HepG2 (cell line): ENCODE results near the gene MED12L. TPM values are rescaled to one million over a fixed set of nuclear protein-coding genes. Genes with fewer than 3 reads are reported as not detected.

ENCODE experiments used
- ATAC-seq: fragments of 200-7000 bp; cut with Tn5 transposase; 3 replicates; pipeline ENCODE4 v1.9.1; 2020; ENCODE audit warnings: mild to moderate bottlenecking, moderate library complexity
- BruUV-seq: library from RNA; stranded (reverse); fragments of 400-500 nt; replicated peaks from 2 replicates; lab custom pipeline; 2021; lab: Mats Ljungman, UMichigan
- CTCF ChIA-PET: fragments of 300-600 bp; formaldehyde crosslinking; extraction: SDS; loops from one replicate; lab custom pipeline; 2021; ENCODE audit warnings: low total read pairs, inconsistent platforms, low intra/inter-chr PET ratio; lab: Yijun Ruan, JAX
- POLR2A ChIA-PET: fragments of 350-600 bp; sonication (Branson Sonifier 250); formaldehyde crosslinking; loops from one replicate; lab custom pipeline; 2020; ENCODE audit warnings: antibody characterized with exemption, inconsistent platforms; lab: Yijun Ruan, JAX
- DNase-seq: peaks from one replicate; pipeline ENCODE4 v3.0.0-alpha.2; 2015; ENCODE audit warnings: low spot score
- FAIRE-seq: peaks from 3 replicates; lab custom pipeline; 2011; peaks lifted over from hg19 to GRCh38; lab: Jason Lieb, UNC
- H2AFZ ChIP-seq: one replicate; pipeline ENCODE4 v1.6.1; 2011; ENCODE audit warnings: low read length, inconsistent platforms
- H3K27ac ChIP-seq: fragments of 300-600 bp; 3 replicates; pipeline ENCODE4 v1.8.0; 2011; ENCODE audit warnings: mixed run types, mild to moderate bottlenecking, mixed read lengths, low read length, inconsistent platforms; ENCODE audit not compliant: insufficient read depth; ENCODE audit errors: extremely low read length
- H3K27me3 ChIP-seq, 2 experiments: fragments of 200-600 bp in 1 of 2; 2 replicates in 1 of 2; 3 replicates in 1 of 2; pipeline versions ENCODE4 v1.6.0 to v1.8.0; 2011; ENCODE audit warnings: low read length in 2 of 2, mild to moderate bottlenecking in 2 of 2, moderate library complexity in 2 of 2, inconsistent platforms in 1 of 2; ENCODE audit not compliant: insufficient read depth in 2 of 2, control insufficient read depth in 1 of 2
- H3K36me3 ChIP-seq, 2 experiments: fragments of 200-600 bp in 1 of 2; replicated peaks in 1 of 2; 2 replicates in 1 of 2; 3 replicates in 1 of 2; pipeline versions ENCODE4 v1.5.1 to v1.8.0; 2011; ENCODE audit warnings: low read length in 2 of 2, inconsistent platforms in 1 of 2; ENCODE audit not compliant: insufficient read depth in 2 of 2, control insufficient read depth in 1 of 2
- H3K4me1 ChIP-seq: 2 replicates; pipeline ENCODE4 v1.5.1; 2012; ENCODE audit warnings: low read length, inconsistent platforms; ENCODE audit not compliant: insufficient read depth
- H3K4me2 ChIP-seq: 2 replicates; pipeline ENCODE4 v1.6.0; 2011; ENCODE audit warnings: low read depth, low read length, inconsistent platforms
- H3K4me3 ChIP-seq, 3 experiments: fragments of 200-600 bp in 1 of 3; sonication (generic), shearing (Covaris generic) in 1 of 3; replicated peaks in 1 of 3; 2 replicates each; pipeline ENCODE4 v1.5.1; 2011 to 2016; ENCODE audit warnings: low read length in 3 of 3, inconsistent platforms in 2 of 3, low read depth in 2 of 3, mild to moderate bottlenecking in 2 of 3, control low read depth in 1 of 3, mixed read lengths in 1 of 3; ENCODE audit not compliant: insufficient read depth in 1 of 3
- H3K79me2 ChIP-seq: one replicate; pipeline ENCODE4 v1.6.1; 2011; ENCODE audit warnings: low read length, inconsistent platforms; ENCODE audit not compliant: insufficient read depth
- H3K9ac ChIP-seq: 2 replicates; pipeline ENCODE4 v1.6.0; 2011; ENCODE audit warnings: mild to moderate bottlenecking, low read depth, low read length, inconsistent platforms; ENCODE audit not compliant: insufficient read depth
- H3K9me3 ChIP-seq: 2 replicates; pipeline ENCODE4 v1.5.1; 2012; ENCODE audit warnings: mild to moderate bottlenecking, low read length
- H4K20me1 ChIP-seq: 2 replicates; pipeline ENCODE4 v1.6.0; 2011; ENCODE audit warnings: inconsistent platforms, mild to moderate bottlenecking, low read length, moderate library complexity; ENCODE audit not compliant: insufficient read depth
- CBFB ChIP-seq: sonication (generic); formaldehyde crosslinking; IDR thresholded peaks from 2 replicates; pipeline ENCODE4 v1.4.0; 2020; ENCODE audit warnings: missing genetic modification reagents
- CHD4 ChIP-seq: fragments of 200-600 bp; sonication (generic); IDR thresholded peaks from 2 replicates; pipeline ENCODE4 v1.7.0; 2017; ENCODE audit warnings: mild to moderate bottlenecking, low read length, borderline replicate concordance
- DZIP1 ChIP-seq: sonication (generic); formaldehyde crosslinking; IDR thresholded peaks from 2 replicates; pipeline ENCODE4 v1.5.0; 2020; ENCODE audit warnings: mild to moderate bottlenecking, missing genetic modification reagents
- ONECUT2 ChIP-seq: sonication (generic); formaldehyde crosslinking; IDR thresholded peaks from 2 replicates; pipeline ENCODE4 v1.4.0; 2020; ENCODE audit warnings: missing genetic modification reagents
- POLR2AphosphoS5 ChIP-seq: IDR thresholded peaks from 2 replicates; pipeline ENCODE4 v1.6.1; 2012; ENCODE audit warnings: low read depth, low read length
- REXO4 ChIP-seq: sonication (generic); formaldehyde crosslinking; IDR thresholded peaks from 2 replicates; pipeline ENCODE4 v1.8.0; 2022; ENCODE audit warnings: missing genetic modification reagents, mild to moderate bottlenecking, borderline replicate concordance
- SETDB1 ChIP-seq: sonication (generic); formaldehyde crosslinking; IDR thresholded peaks from 2 replicates; pipeline ENCODE4 v1.5.1; 2020; ENCODE audit warnings: missing genetic modification reagents, mild to moderate bottlenecking, borderline replicate concordance
- SOX5 ChIP-seq: IDR thresholded peaks from 2 replicates; pipeline ENCODE4 v1.6.1; 2016; ENCODE audit warnings: borderline replicate concordance
- SSRP1 ChIP-seq: IDR thresholded peaks from 2 replicates; pipeline ENCODE4 v1.6.1; 2016; ENCODE audit warnings: control low read depth
- ZBTB7B ChIP-seq: sonication (generic); formaldehyde crosslinking; IDR thresholded peaks from 2 replicates; pipeline ENCODE4 v1.4.0; 2020; ENCODE audit warnings: missing genetic modification reagents
- ZFP1 ChIP-seq: IDR thresholded peaks from 2 replicates; pipeline ENCODE4 v1.6.1; 2016
- ZNF180 ChIP-seq: sonication (generic); formaldehyde crosslinking; IDR thresholded peaks from 2 replicates; pipeline ENCODE4 v1.4.0; 2020; ENCODE audit warnings: low read depth, missing genetic modification reagents, borderline replicate concordance
- ZNF329 ChIP-seq: sonication (generic); formaldehyde crosslinking; IDR thresholded peaks from 2 replicates; pipeline ENCODE4 v1.9.0; 2021; ENCODE audit warnings: low read depth, mild to moderate bottlenecking, missing genetic modification reagents
- ZNF362 ChIP-seq: sonication (generic); formaldehyde crosslinking; IDR thresholded peaks from 2 replicates; pipeline ENCODE4 v1.4.0; 2020; ENCODE audit warnings: missing genetic modification reagents, mild to moderate bottlenecking, borderline replicate concordance
- ZSCAN22 ChIP-seq: sonication (generic); formaldehyde crosslinking; IDR thresholded peaks from 2 replicates; pipeline ENCODE4 v1.4.0; 2020; ENCODE audit warnings: mild to moderate bottlenecking, missing genetic modification reagents
- WGBS: methylation state at CpG from one replicate; pipeline ENCODE4 v1.1.6; 2017; ENCODE audit warnings: low lambda C conversion rate; 5-methylcytosine and 5-hydroxymethylcytosine counted together
- in situ Hi-C: cut with HindIII; loops from 2 replicates; pipeline ENCODE4 v1.10.0; 2017; ENCODE audit warnings: low pct_unique_long_range_greater_than_20kb; ENCODE audit not compliant: extremely low pct_ligation_motif_present
- intact Hi-C: fragments of 100-400 bp; cut with micrococcal nuclease; formaldehyde crosslinking; loops from one replicate; pipeline ENCODE4 v1.10.0; 2022; ENCODE audit not compliant: unreplicated experiment
- polyA plus RNA-seq, 8 experiments: library from polyadenylated mRNA; depleted of rRNA in 3 of 8; stranded (reverse) in 7 of 8; unstranded in 1 of 8; fragments of >200 nt; fragmentation: Illumina TruSeq in 4 of 8; extraction: Trizol in 4 of 8; gene quantifications; 2 replicates each; pipeline versions ENCODE4 v1.2.1 to v1.2.3, GENCODE V29; 2011 to 2016; ENCODE audit warnings: low read depth in 4 of 8, missing spikeins in 1 of 8, mixed read lengths in 1 of 8; ENCODE audit not compliant: insufficient read depth in 1 of 8
- total RNA-seq, 5 experiments: library from RNA; depleted of rRNA; stranded (reverse); fragments of >200 nt; fragmentation: Illumina TruSeq; extraction: Trizol; gene quantifications; 2 replicates each; pipeline ENCODE4 v1.2.3, GENCODE V29; 2016; ENCODE audit warnings: low read depth in 1 of 5

The MED12L gene
- total and polyA plus RNA-seq, 2 of the 13 experiments (the other 11 are each of a cell fraction or from before 2014, with no cell fraction given) = 0.07 to 0.64 TPM

GRCh38 chr3:151479452-151479851 lies 394.0 kb downstream of the MED12L start:
- 0% methylated on average over 1 of the region's 1 CpG for WGBS
- no peaks in the 10 kb centered on the region for H3K9me3 ChIP-seq
- H3K9ac ChIP-seq = no peak overlapping the region
- H4K20me1 ChIP-seq = no peaks in the 10 kb centered on the region
- BruUV-seq = no TSS peak
- no peaks in the 10 kb centered on the region for H3K79me2 ChIP-seq
- intact Hi-C loops (no loop called here), in situ Hi-C loops (no loop called here)
- H3K4me1 ChIP-seq = no peaks in the 10 kb centered on the region
- H3K27me3 ChIP-seq = no peaks in the 10 kb centered on the region
- H3K27ac ChIP-seq = no peak overlapping the region
- no peak for DNase-seq
- no peak overlapping the region for H2AFZ ChIP-seq
- TF ChIP-seq CBFB (CRISPR knock-in tag) = no peak
- no peak for TF ChIP-seq CHD4
- no peak for TF ChIP-seq DZIP1 (CRISPR knock-in tag)
- no peak for TF ChIP-seq ZSCAN22 (CRISPR knock-in tag)
- TF ChIP-seq ZNF362 (CRISPR knock-in tag) = no peak
- no peak for TF ChIP-seq ZBTB7B
- TF ChIP-seq ZFP1 (CRISPR knock-in tag) = no peak
- TF ChIP-seq ZNF180 (CRISPR knock-in tag) = no peak
- TF ChIP-seq REXO4 = no peak
- no peak for TF ChIP-seq SSRP1 (CRISPR knock-in tag)
- no peak for TF ChIP-seq POLR2AphosphoS5
- TF ChIP-seq SETDB1 (CRISPR knock-in tag) = no peak
- TF ChIP-seq ONECUT2 (CRISPR knock-in tag) = no peak
- TF ChIP-seq ZNF329 (CRISPR knock-in tag) = no peak
- TF ChIP-seq SOX5 = no peak
- no peaks in the 10 kb centered on the region for H3K36me3 ChIP-seq
- POLR2A ChIA-PET = no interaction called here
- H3K4me3 ChIP-seq = no peak overlapping the region
- no peak for FAIRE-seq
- H3K4me2 ChIP-seq = no peak overlapping the region
- no peak for ATAC-seq
- CTCF ChIA-PET = no interaction called here
